ENCODE results near the gene STAP1.

Gene STAP1

GRCh38 chr4:67555447-67555846, 3.1 kb upstream of the STAP1 start:
- no peak for DNase-seq (ENCODE audit: low read depth in 1 of 2, low spot score in 1 of 2)

- no peak for DNase-seq (ENCODE audit: low read depth in 1 of 2, low spot score in 1 of 2)
These were observed 2.1 kb upstream of the STAP1 start for GRCh38 chr4:67556436-67556835.

- no peak for DNase-seq (ENCODE audit: low read depth in 1 of 2, low spot score in 1 of 2)
These were observed 6.8 kb downstream of the STAP1 start for GRCh38 chr4:67565284-67565683.

GRCh38 chr4:67566335-67566734, 7.8 kb downstream of the STAP1 start:
- no peak for DNase-seq (ENCODE audit: low read depth in 1 of 2, low spot score in 1 of 2)

GRCh38 chr4:67568820-67569219, 10.3 kb downstream of the STAP1 start:
- DNase-seq (ENCODE audit: low read depth in 1 of 2, low spot score in 1 of 2), result no peak

GRCh38 chr4:67570537-67570936, 12.0 kb downstream of the STAP1 start:
- no peak for DNase-seq (ENCODE audit: low read depth in 1 of 2, low spot score in 1 of 2)

GRCh38 chr4:67571975-67572374, 13.4 kb downstream of the STAP1 start:
- no peak for DNase-seq (ENCODE audit: low read depth in 1 of 2, low spot score in 1 of 2)

- DNase-seq (ENCODE audit: low read depth in 1 of 2, low spot score in 1 of 2), result no peak
These were observed 14.7 kb downstream of the STAP1 start for GRCh38 chr4:67573193-67573592.

GRCh38 chr4:67575232-67576058, 16.9 kb downstream of the STAP1 start:
- no peak for DNase-seq (ENCODE audit: low read depth in 1 of 2, low spot score in 1 of 2)

GRCh38 chr4:67576059-67576466, 17.5 kb downstream of the STAP1 start:
- DNase-seq (ENCODE audit: low read depth in 1 of 2, low spot score in 1 of 2), result no peak

- no peak for DNase-seq (ENCODE audit: low read depth in 1 of 2, low spot score in 1 of 2)
These were observed 18.0 kb downstream of the STAP1 start for GRCh38 chr4:67576538-67576937.

- no peak for DNase-seq (ENCODE audit: low read depth in 1 of 2, low spot score in 1 of 2)
These were observed 22.1 kb downstream of the STAP1 start for GRCh38 chr4:67580577-67580976.

- no peak for DNase-seq (ENCODE audit: low read depth in 1 of 2, low spot score in 1 of 2)
These were observed 22.8 kb downstream of the STAP1 start for GRCh38 chr4:67581208-67581857.

- no peak for DNase-seq (ENCODE audit: low read depth in 1 of 2, low spot score in 1 of 2)
These were observed 23.4 kb downstream of the STAP1 start for GRCh38 chr4:67581913-67582312.

- no peak for DNase-seq (ENCODE audit: low read depth in 1 of 2, low spot score in 1 of 2)
These were observed 26.0 kb downstream of the STAP1 start for GRCh38 chr4:67584496-67584895.

GRCh38 chr4:67587156-67587555, 28.6 kb downstream of the STAP1 start:
- DNase-seq (ENCODE audit: low read depth in 1 of 2, low spot score in 1 of 2), result no peak

GRCh38 chr4:67593741-67594175, 35.2 kb downstream of the STAP1 start:
- no peak for DNase-seq (ENCODE audit: low read depth in 1 of 2, low spot score in 1 of 2)

GRCh38 chr4:67603310-67604028, 44.9 kb downstream of the STAP1 start:
- DNase-seq (ENCODE audit: low read depth in 1 of 2, low spot score in 1 of 2), result no peak

- no peak for DNase-seq (ENCODE audit: low read depth in 1 of 2, low spot score in 1 of 2)
These were observed 45.5 kb downstream of the STAP1 start for GRCh38 chr4:67604029-67604381.

GRCh38 chr4:67604749-67605148, 46.2 kb downstream of the STAP1 start:
- no peak for DNase-seq (ENCODE audit: low read depth in 1 of 2, low spot score in 1 of 2)

- DNase-seq (ENCODE audit: low read depth in 1 of 2, low spot score in 1 of 2), result no peak
These were observed 49.5 kb downstream of the STAP1 start for GRCh38 chr4:67608027-67608426.

- DNase-seq (ENCODE audit: low read depth in 1 of 2, low spot score in 1 of 2), result no peak
These were observed 55.7 kb downstream of the STAP1 start for GRCh38 chr4:67614186-67614585.

Data from stimulated activated CD4-positive, alpha-beta T cell treated with anti-CD3 and anti-CD28 coated beads, Interleukin-15, amount 100 ng/mL, for 1 hour (primary cell).